GM21723 (cell line): ENCODE measurements around the gene MRI1.

Source experiments
- ATAC-seq: cut with Tn5 transposase; IDR thresholded peaks from one replicate; pipeline ENCODE4 v1.9.1; 2021; ENCODE audit warnings: mild to moderate bottlenecking, moderate library complexity; ENCODE audit not compliant: unreplicated experiment

Gene MRI1

DNA sequence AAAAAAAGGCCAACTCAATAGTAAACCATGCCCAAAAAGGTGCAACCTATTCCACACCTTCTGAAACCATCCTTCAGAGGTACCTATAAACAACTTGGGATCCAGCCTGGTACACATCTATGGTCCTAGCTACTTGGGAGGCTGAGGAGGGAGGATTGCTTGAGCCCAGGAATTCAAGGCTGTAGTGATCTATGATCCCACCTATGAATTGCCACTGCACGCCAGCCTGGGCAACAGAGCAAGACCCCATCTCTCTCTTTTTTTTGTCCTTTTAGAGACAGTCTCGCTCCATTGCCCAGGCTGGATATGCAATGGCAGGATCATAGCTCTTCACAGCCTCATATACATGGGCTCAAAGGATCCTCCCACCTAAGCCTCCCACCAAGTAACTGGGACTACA, 57.0 kb downstream of the MRI1 start:
- ATAC-seq: no peak

DNA sequence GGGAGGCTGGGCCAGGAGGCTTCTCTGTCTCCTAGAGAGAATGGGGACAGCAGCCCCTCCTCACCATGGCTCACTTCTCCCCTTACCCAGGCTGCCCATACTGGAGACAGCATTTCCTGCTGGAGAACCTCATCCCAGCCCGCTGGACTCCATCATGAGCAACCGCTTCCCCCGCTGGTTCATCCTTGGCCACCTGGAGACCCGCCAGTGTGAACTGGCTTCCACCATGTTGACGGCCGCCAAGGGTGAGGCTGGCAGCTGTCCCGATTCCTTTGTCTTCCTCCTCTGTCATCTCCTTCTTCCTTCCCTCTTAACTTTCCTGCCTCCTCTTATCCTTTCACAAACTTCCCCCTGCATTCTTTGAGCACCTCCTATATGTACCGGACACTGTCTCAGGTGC, 58.9 kb downstream of the MRI1 start:
- no peak for ATAC-seq
